HEK293 (cell line): ENCODE results near the gene PAFAH1B2.

Experiments
- CTCF ChIA-PET: fragments of 350-600 bp; formaldehyde crosslinking; extraction: SDS; loops from one replicate; lab custom pipeline; 2021; ENCODE audit warnings: antibody characterized with exemption; lab: Yijun Ruan, JAX
- POLR2A ChIA-PET: fragments of 300-600 bp; formaldehyde crosslinking; extraction: SDS; loops from one replicate; lab custom pipeline; 2020; ENCODE audit warnings: antibody characterized with exemption, inconsistent platforms; lab: Yijun Ruan, JAX
- H3K27ac ChIP-seq: fragments of 200-500 bp; sonication (Bioruptor generic); 2 replicates; pipeline ENCODE4 v1.5.1; 2014; ENCODE audit warnings: low read depth, low read length, control low read depth, inconsistent platforms; ENCODE audit errors: extremely low read depth
- H3K36me3 ChIP-seq, 2 experiments: fragments of 200-500 bp in 1 of 2; sonication (Bioruptor generic) in 1 of 2; 1 replicate in 1 of 2; 2 replicates in 1 of 2; pipeline ENCODE4 v1.5.1; 2014 to 2017; ENCODE audit warnings: inconsistent platforms in 2 of 2, low read length in 2 of 2; ENCODE audit not compliant: control insufficient read depth in 2 of 2, insufficient read depth in 1 of 2
- H3K4me1 ChIP-seq: fragments of 200-500 bp; sonication (Bioruptor generic); 2 replicates; pipeline ENCODE4 v1.5.1; 2014; ENCODE audit warnings: mild to moderate bottlenecking, low read length, inconsistent platforms; ENCODE audit not compliant: control insufficient read depth, insufficient read depth
- H3K4me3 ChIP-seq: 2 replicates; pipeline ENCODE4 v1.5.1; 2011; ENCODE audit warnings: low read depth, mild to moderate bottlenecking, control low read depth, low read length, moderate library complexity
- H3K9me3 ChIP-seq: fragments of 200-500 bp; sonication (Bioruptor generic); 2 replicates; pipeline ENCODE4 v1.5.1; 2014; ENCODE audit warnings: low read depth, low read length, inconsistent platforms; ENCODE audit not compliant: control insufficient read depth, insufficient read depth
- GLI2 ChIP-seq: fragments of 450-650 bp; formaldehyde crosslinking; IDR thresholded peaks from 2 replicates; pipeline ENCODE4; 2017; ENCODE audit warnings: missing biosample characterization, missing genetic modification characterization, low read depth, borderline replicate concordance
- GLI4 ChIP-seq: fragments of 450-650 bp; formaldehyde crosslinking; IDR thresholded peaks from 2 replicates; pipeline ENCODE4 v1.5.1; 2016; ENCODE audit warnings: missing biosample characterization, missing genetic modification characterization
- GLIS1 ChIP-seq: fragments of 450-650 bp; formaldehyde crosslinking; IDR thresholded peaks from 2 replicates; pipeline ENCODE4 v1.5.1; 2016; ENCODE audit warnings: missing biosample characterization, missing genetic modification characterization
- HOXD13 ChIP-seq: sonication (generic); formaldehyde crosslinking; IDR thresholded peaks from 2 replicates; pipeline ENCODE4 v1.8.0; 2022; ENCODE audit warnings: missing genetic modification reagents, borderline replicate concordance
- KLF8 ChIP-seq: fragments of 450-650 bp; formaldehyde crosslinking; IDR thresholded peaks from 2 replicates; pipeline ENCODE4 v1.5.1; 2016; ENCODE audit warnings: missing biosample characterization, missing genetic modification characterization
- KLF9 ChIP-seq: fragments of 450-650 bp; formaldehyde crosslinking; IDR thresholded peaks from 2 replicates; pipeline ENCODE4 v1.5.1; 2016; ENCODE audit warnings: missing biosample characterization, missing genetic modification characterization, low read depth
- PATZ1 ChIP-seq: fragments of 450-650 bp; formaldehyde crosslinking; IDR thresholded peaks from 2 replicates; pipeline ENCODE4 v1.5.1; 2016; ENCODE audit warnings: missing biosample characterization, missing genetic modification characterization
- SP2 ChIP-seq: fragments of 450-650 bp; formaldehyde crosslinking; IDR thresholded peaks from 2 replicates; pipeline ENCODE4 v1.5.1; 2016; ENCODE audit warnings: missing biosample characterization, missing genetic modification characterization
- ZBTB17 ChIP-seq: fragments of 450-650 bp; formaldehyde crosslinking; IDR thresholded peaks from 2 replicates; pipeline ENCODE4 v1.5.1; 2016; ENCODE audit warnings: missing biosample characterization, missing genetic modification characterization
- ZBTB20 ChIP-seq: fragments of 450-650 bp; formaldehyde crosslinking; IDR thresholded peaks from 2 replicates; pipeline ENCODE4 v1.5.1; 2016; ENCODE audit warnings: missing biosample characterization, missing genetic modification characterization
- ZFP41 ChIP-seq: fragments of 450-650 bp; formaldehyde crosslinking; IDR thresholded peaks from 2 replicates; pipeline ENCODE4 v1.5.1; 2016; ENCODE audit warnings: missing biosample characterization, missing genetic modification characterization, borderline replicate concordance
- ZIC2 ChIP-seq: fragments of 450-650 bp; formaldehyde crosslinking; IDR thresholded peaks from 2 replicates; pipeline ENCODE4 v1.5.1; 2016; ENCODE audit warnings: missing biosample characterization, missing genetic modification characterization
- ZNF146 ChIP-seq: fragments of 450-650 bp; formaldehyde crosslinking; IDR thresholded peaks from 2 replicates; pipeline ENCODE4 v1.5.1; 2016; ENCODE audit warnings: missing biosample characterization, missing genetic modification characterization
- ZNF16 ChIP-seq: fragments of 450-650 bp; formaldehyde crosslinking; IDR thresholded peaks from 2 replicates; pipeline ENCODE4 v1.5.1; 2016; ENCODE audit warnings: low read depth, missing biosample characterization, missing genetic modification characterization
- ZNF169 ChIP-seq: fragments of 450-650 bp; formaldehyde crosslinking; IDR thresholded peaks from 2 replicates; pipeline ENCODE4 v1.5.1; 2016; ENCODE audit warnings: missing biosample characterization, missing genetic modification characterization
- ZNF248 ChIP-seq: fragments of 450-650 bp; formaldehyde crosslinking; IDR thresholded peaks from 2 replicates; pipeline ENCODE4 v1.5.1; 2017; ENCODE audit warnings: missing biosample characterization, missing genetic modification characterization
- ZNF324 ChIP-seq: fragments of 450-650 bp; formaldehyde crosslinking; IDR thresholded peaks from 2 replicates; pipeline ENCODE4 v1.5.1; 2016; ENCODE audit warnings: missing biosample characterization, missing genetic modification characterization
- ZNF335 ChIP-seq: fragments of 450-650 bp; formaldehyde crosslinking; conservative IDR thresholded peaks from 2 replicates; pipeline ENCODE4 v1.5.1; 2016; ENCODE audit warnings: missing biosample characterization, missing genetic modification characterization
- ZNF362 ChIP-seq: fragments of 450-650 bp; formaldehyde crosslinking; IDR thresholded peaks from 2 replicates; pipeline ENCODE4 v1.5.1; 2016; ENCODE audit warnings: missing biosample characterization, missing genetic modification characterization
- ZNF48 ChIP-seq: fragments of 450-650 bp; formaldehyde crosslinking; IDR thresholded peaks from 2 replicates; pipeline ENCODE4 v1.5.1; 2016; ENCODE audit warnings: missing biosample characterization, missing genetic modification characterization
- ZNF488 ChIP-seq: fragments of 450-650 bp; formaldehyde crosslinking; IDR thresholded peaks from 2 replicates; pipeline ENCODE4 v1.5.1; 2016; ENCODE audit warnings: missing biosample characterization, missing genetic modification characterization
- ZNF529 ChIP-seq: fragments of 450-650 bp; formaldehyde crosslinking; IDR thresholded peaks from 2 replicates; pipeline ENCODE4 v1.5.1; 2017; ENCODE audit warnings: missing genetic modification characterization, missing biosample characterization; ENCODE audit not compliant: insufficient replicate concordance
- ZNF558 ChIP-seq: fragments of 450-650 bp; formaldehyde crosslinking; IDR thresholded peaks from 2 replicates; pipeline ENCODE4 v1.5.1; 2016; ENCODE audit warnings: missing biosample characterization, missing genetic modification characterization
- ZNF621 ChIP-seq: fragments of 450-650 bp; formaldehyde crosslinking; IDR thresholded peaks from 2 replicates; pipeline ENCODE4 v1.5.1; 2017; ENCODE audit warnings: missing biosample characterization, missing genetic modification characterization
- ZNF626 ChIP-seq: fragments of 450-650 bp; sonication (Bioruptor Pico); formaldehyde crosslinking; IDR thresholded peaks from 2 replicates; pipeline ENCODE4 v1.5.1; 2018; ENCODE audit warnings: missing biosample characterization, missing genetic modification characterization, inconsistent platforms
- ZNF785 ChIP-seq: fragments of 450-650 bp; formaldehyde crosslinking; IDR thresholded peaks from 2 replicates; pipeline ENCODE4 v1.5.1; 2016; ENCODE audit warnings: missing biosample characterization, missing genetic modification characterization
- ZNF830 ChIP-seq: fragments of 450-650 bp; IDR thresholded peaks from 2 replicates; pipeline ENCODE4 v1.5.0; 2018; ENCODE audit warnings: missing biosample characterization, missing genetic modification characterization, low read depth, mild to moderate bottlenecking, moderate library complexity
- TF ChIP-seq, protein P1 (sequence below): fragments of 450-650 bp; formaldehyde crosslinking; IDR thresholded peaks from 2 replicates; pipeline ENCODE4 v1.5.1; 2017; ENCODE audit warnings: missing biosample characterization, missing genetic modification characterization
- TF ChIP-seq, protein P2 (sequence below): fragments of 450-650 bp; formaldehyde crosslinking; IDR thresholded peaks from 2 replicates; pipeline ENCODE4 v1.5.1; 2017; ENCODE audit warnings: missing biosample characterization, mild to moderate bottlenecking, missing genetic modification characterization, moderate library complexity
- TF ChIP-seq, protein P3 (sequence below): fragments of 450-650 bp; formaldehyde crosslinking; IDR thresholded peaks from 2 replicates; pipeline ENCODE4 v1.5.1; 2016; ENCODE audit warnings: missing biosample characterization, missing genetic modification characterization

Gene PAFAH1B2

GRCh38 chr11:117179048-117179999, 35.2 kb downstream of the PAFAH1B2 start:
- POLR2A ChIA-PET = interaction anchor here (0.6 to 2.4 kb wide), 11 partner anchors 7 to 52 kb away, joined by 3 to 28 read pairs (median 5); partner anchors contain the start of genes PAFAH1B2, PCSK7 and TAGLN
- CTCF ChIA-PET = interaction anchor here (0.8 to 7.1 kb wide), 8 partner anchors 7 to 71 kb away, joined by 3 to 71 read pairs (median 4); partner anchors contain the start of gene PCSK7
- TF ChIP-seq ZNF621 (tag by site-specific recombination) = no peak
- TF ChIP-seq, protein P1, sequence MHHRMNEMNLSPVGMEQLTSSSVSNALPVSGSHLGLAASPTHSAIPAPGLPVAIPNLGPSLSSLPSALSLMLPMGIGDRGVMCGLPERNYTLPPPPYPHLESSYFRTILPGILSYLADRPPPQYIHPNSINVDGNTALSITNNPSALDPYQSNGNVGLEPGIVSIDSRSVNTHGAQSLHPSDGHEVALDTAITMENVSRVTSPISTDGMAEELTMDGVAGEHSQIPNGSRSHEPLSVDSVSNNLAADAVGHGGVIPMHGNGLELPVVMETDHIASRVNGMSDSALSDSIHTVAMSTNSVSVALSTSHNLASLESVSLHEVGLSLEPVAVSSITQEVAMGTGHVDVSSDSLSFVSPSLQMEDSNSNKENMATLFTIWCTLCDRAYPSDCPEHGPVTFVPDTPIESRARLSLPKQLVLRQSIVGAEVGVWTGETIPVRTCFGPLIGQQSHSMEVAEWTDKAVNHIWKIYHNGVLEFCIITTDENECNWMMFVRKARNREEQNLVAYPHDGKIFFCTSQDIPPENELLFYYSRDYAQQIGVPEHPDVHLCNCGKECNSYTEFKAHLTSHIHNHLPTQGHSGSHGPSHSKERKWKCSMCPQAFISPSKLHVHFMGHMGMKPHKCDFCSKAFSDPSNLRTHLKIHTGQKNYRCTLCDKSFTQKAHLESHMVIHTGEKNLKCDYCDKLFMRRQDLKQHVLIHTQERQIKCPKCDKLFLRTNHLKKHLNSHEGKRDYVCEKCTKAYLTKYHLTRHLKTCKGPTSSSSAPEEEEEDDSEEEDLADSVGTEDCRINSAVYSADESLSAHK (tag by site-specific recombination) = no peak
- TF ChIP-seq ZNF335 (tag by site-specific recombination) = peak; percentile 90
- no peak for TF ChIP-seq ZNF169 (tag by site-specific recombination)
- TF ChIP-seq, protein P2, sequence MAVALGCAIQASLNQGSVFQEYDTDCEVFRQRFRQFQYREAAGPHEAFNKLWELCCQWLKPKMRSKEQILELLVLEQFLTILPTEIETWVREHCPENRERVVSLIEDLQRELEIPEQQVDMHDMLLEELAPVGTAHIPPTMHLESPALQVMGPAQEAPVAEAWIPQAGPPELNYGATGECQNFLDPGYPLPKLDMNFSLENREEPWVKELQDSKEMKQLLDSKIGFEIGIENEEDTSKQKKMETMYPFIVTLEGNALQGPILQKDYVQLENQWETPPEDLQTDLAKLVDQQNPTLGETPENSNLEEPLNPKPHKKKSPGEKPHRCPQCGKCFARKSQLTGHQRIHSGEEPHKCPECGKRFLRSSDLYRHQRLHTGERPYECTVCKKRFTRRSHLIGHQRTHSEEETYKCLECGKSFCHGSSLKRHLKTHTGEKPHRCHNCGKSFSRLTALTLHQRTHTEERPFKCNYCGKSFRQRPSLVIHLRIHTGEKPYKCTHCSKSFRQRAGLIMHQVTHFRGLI = no peak
- TF ChIP-seq ZNF324 (tag by site-specific recombination) = no peak
- no peak for TF ChIP-seq KLF8 (tag by site-specific recombination)
- no peak for TF ChIP-seq GLI4 (tag by site-specific recombination)
- no peak for TF ChIP-seq KLF9 (tag by site-specific recombination)
- TF ChIP-seq ZNF785 (tag by site-specific recombination) = no peak
- TF ChIP-seq ZNF529 (tag by site-specific recombination) = no peak
- no peak for TF ChIP-seq SP2 (tag by site-specific recombination)
- no peak for TF ChIP-seq ZNF146 (tag by site-specific recombination)
- no peak for TF ChIP-seq ZNF362 (tag by site-specific recombination)
- no peak for TF ChIP-seq PATZ1 (tag by site-specific recombination)
- no peak for TF ChIP-seq ZNF48
- TF ChIP-seq ZNF16 (tag by site-specific recombination) = no peak
- TF ChIP-seq ZIC2 (tag by site-specific recombination) = 0 out of 2 replicates have a peak, but pooled peaks have one; percentile 15
- TF ChIP-seq ZNF830 (tag by site-specific recombination) = no peak
- no peak for TF ChIP-seq ZNF488 (tag by site-specific recombination)
- TF ChIP-seq HOXD13 (CRISPR knock-in tag) = no peak
- TF ChIP-seq ZBTB17 (tag by site-specific recombination) = no peak
- peak; percentile 93 for TF ChIP-seq GLIS1 (tag by site-specific recombination)
- peak; percentile 91 for TF ChIP-seq ZBTB20
- no peak for TF ChIP-seq ZNF558 (tag by site-specific recombination)
- TF ChIP-seq, protein P3, sequence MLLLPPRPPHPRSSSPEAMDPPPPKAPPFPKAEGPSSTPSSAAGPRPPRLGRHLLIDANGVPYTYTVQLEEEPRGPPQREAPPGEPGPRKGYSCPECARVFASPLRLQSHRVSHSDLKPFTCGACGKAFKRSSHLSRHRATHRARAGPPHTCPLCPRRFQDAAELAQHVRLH (tag by site-specific recombination) = no peak
- no peak for TF ChIP-seq GLI2
- TF ChIP-seq ZFP41 (tag by site-specific recombination) = no peak
- TF ChIP-seq ZNF248 (tag by site-specific recombination) = no peak
- no peak for TF ChIP-seq ZNF626 (tag by site-specific recombination)

More at GRCh38 chr11:117179048-117179999, 35.2 kb downstream of the PAFAH1B2 start:
- H3K36me3 ChIP-seq = peaks cover 0 to 24% of the 10 kb centered on the region in 2 experiments; a peak in 1 of 3 replicates
- no peaks in the 10 kb centered on the region for H3K4me1 ChIP-seq
- H3K9me3 ChIP-seq = no peaks in the 10 kb centered on the region
- H3K4me3 ChIP-seq = peak overlapping the region; percentile 63
- peak overlapping the region; percentile 33; the same call in 1 of the 2 replicates for H3K27ac ChIP-seq
